Measurements from ENCODE around the gene ENPP1.
"Not testable (repeated sequence)": the region's sequence is repeated elsewhere in the genome, so short reads cannot be mapped to it uniquely, and the experiment has no call there.

The ENPP1 gene

GRCh38 chr6:131831392-131831791 is 23.6 kb downstream of the ENPP1 start:
- DNase-seq (ENCODE audit: low read depth), result no peak

GRCh38 chr6:131831886-131832285 is 24.1 kb downstream of the ENPP1 start:
- no peak for DNase-seq (ENCODE audit: low read depth)

GRCh38 chr6:131832363-131832762 is 24.5 kb downstream of the ENPP1 start:
- DNase-seq (ENCODE audit: low read depth), result no peak

GRCh38 chr6:131838051-131838450 is 30.2 kb downstream of the ENPP1 start:
- no peak for DNase-seq (ENCODE audit: low read depth)

GRCh38 chr6:131839388-131839787 is 31.6 kb downstream of the ENPP1 start:
- no peak for DNase-seq (ENCODE audit: low read depth)

GRCh38 chr6:131840441-131840840 is 32.6 kb downstream of the ENPP1 start:
- DNase-seq (ENCODE audit: low read depth), result no peak

GRCh38 chr6:131840936-131841583 is 33.2 kb downstream of the ENPP1 start:
- no peak for DNase-seq (ENCODE audit: low read depth)

- no peak for DNase-seq (ENCODE audit: low read depth)
Measured at GRCh38 chr6:131843768-131844167, 35.9 kb downstream of the ENPP1 start.

- DNase-seq (ENCODE audit: low read depth), result no peak
Measured at GRCh38 chr6:131844243-131844841, 36.5 kb downstream of the ENPP1 start.

GRCh38 chr6:131846023-131846663 is 38.3 kb downstream of the ENPP1 start:
- no peak for DNase-seq (ENCODE audit: low read depth)

GRCh38 chr6:131846905-131847304 is 39.1 kb downstream of the ENPP1 start:
- no peak for DNase-seq (ENCODE audit: low read depth)

- no peak for DNase-seq (ENCODE audit: low read depth)
Measured at GRCh38 chr6:131849799-131850198, 42.0 kb downstream of the ENPP1 start.

GRCh38 chr6:131851049-131851769 is 43.4 kb downstream of the ENPP1 start:
- DNase-seq (ENCODE audit: low read depth), result no peak

- DNase-seq (ENCODE audit: low read depth), result no peak
Measured at GRCh38 chr6:131852200-131852599, 44.4 kb downstream of the ENPP1 start.

- no peak for DNase-seq (ENCODE audit: low read depth)
Measured at GRCh38 chr6:131854803-131855202, 47.0 kb downstream of the ENPP1 start.

GRCh38 chr6:131858765-131859415 is 51.1 kb downstream of the ENPP1 start:
- DNase-seq (ENCODE audit: low read depth), result no peak

- not testable (repeated sequence) for DNase-seq (ENCODE audit: low read depth)
Measured at GRCh38 chr6:131859658-131860057, 51.8 kb downstream of the ENPP1 start.

- DNase-seq (ENCODE audit: low read depth), result no peak
Measured at GRCh38 chr6:131861381-131861780, 53.6 kb downstream of the ENPP1 start.

- DNase-seq (ENCODE audit: low read depth), result no peak
Measured at GRCh38 chr6:131862476-131862875, 54.7 kb downstream of the ENPP1 start.

- no peak for DNase-seq (ENCODE audit: low read depth)
Measured at GRCh38 chr6:131867744-131868143, 59.9 kb downstream of the ENPP1 start.

GRCh38 chr6:131868836-131869235 is 61.0 kb downstream of the ENPP1 start:
- no peak for DNase-seq (ENCODE audit: low read depth)

- DNase-seq (ENCODE audit: low read depth), result no peak
Measured at GRCh38 chr6:131875647-131876046, 67.8 kb downstream of the ENPP1 start.
